Breast epithelium (tissue), 4 donors: ENCODE measurements around the gene RHBDD3. TPM values are rescaled to one million over a fixed set of nuclear protein-coding genes. Genes with fewer than 3 reads are reported as not detected.

Experiments used
- DNase-seq, 2 donors: peaks; one replicate each; pipeline ENCODE4 v3.0.0-alpha.2; 2019; ENCODE audit warnings: low spot score in 2 of 2
- H3K27ac ChIP-seq, 2 donors: fragments of 200-600 bp; sonication (generic) in 1 of 2; one replicate each; pipeline ENCODE4 v1.5.1; 2016 to 2019; ENCODE audit warnings: mild to moderate bottlenecking in 1 of 2
- H3K27me3 ChIP-seq, 2 donors: fragments of 200-600 bp; sonication (generic) in 1 of 2; one replicate each; pipeline versions ENCODE4 v1.5.1 to v1.6.0; 2017 to 2019; ENCODE audit warnings: control low read depth in 1 of 2, mild to moderate bottlenecking in 1 of 2
- H3K36me3 ChIP-seq: fragments of 200-600 bp; one replicate; pipeline ENCODE4 v1.5.1; 2019
- H3K4me1 ChIP-seq, 2 donors: fragments of 200-600 bp; sonication (generic); one replicate each; pipeline ENCODE4 v1.5.1; 2016 to 2019; ENCODE audit warnings: control low read depth in 1 of 2
- H3K4me3 ChIP-seq, 3 donors: fragments of 200-600 bp; sonication (generic); 1 replicate in 2 of 3; 2 replicates in 1 of 3; pipeline ENCODE4 v1.5.1; 2016 to 2019; ENCODE audit warnings: mild to moderate bottlenecking in 3 of 3, moderate library complexity in 2 of 3
- H3K9me3 ChIP-seq, 2 donors: fragments of 200-600 bp; sonication (generic) in 1 of 2; one replicate each; pipeline ENCODE4 v1.5.1; 2016 to 2019; ENCODE audit warnings: control low read depth in 1 of 2
- POLR2A ChIP-seq: fragments of 450-650 bp; IDR thresholded peaks from one replicate; pipeline ENCODE4 v1.6.1; 2016; ENCODE audit warnings: antibody characterized with exemption, mild to moderate bottlenecking, moderate library complexity
- POLR2AphosphoS5 ChIP-seq, 3 donors: sonication (generic); formaldehyde crosslinking; IDR thresholded peaks; one replicate each; pipeline ENCODE4 v1.6.1; 2017; ENCODE audit warnings: antibody characterized with exemption in 3 of 3
- intact Hi-C: fragments of 100-400 bp; cut with DNase I; formaldehyde crosslinking; loops from one replicate; pipeline ENCODE4 v1.15.1; 2023; ENCODE audit warnings: low total_unique reads
- total RNA-seq, 3 donors: library from RNA; depleted of rRNA; stranded (reverse); fragments of >200 nt; gene quantifications; one replicate each; pipeline ENCODE4 v1.1.0, GENCODE V29; 2016
- TF ChIP-seq, protein P1 (sequence below), 3 donors: fragments of 450-650 bp; IDR thresholded peaks; one replicate each; pipeline ENCODE4 v1.5.1; 2016 to 2017; ENCODE audit warnings: antibody characterized with exemption in 3 of 3, mild to moderate bottlenecking in 3 of 3, moderate library complexity in 3 of 3

Gene RHBDD3
- total RNA-seq, 3 donors from 2014 or later, result 16.2 to 31.8 (median 28.2) TPM

DNA sequence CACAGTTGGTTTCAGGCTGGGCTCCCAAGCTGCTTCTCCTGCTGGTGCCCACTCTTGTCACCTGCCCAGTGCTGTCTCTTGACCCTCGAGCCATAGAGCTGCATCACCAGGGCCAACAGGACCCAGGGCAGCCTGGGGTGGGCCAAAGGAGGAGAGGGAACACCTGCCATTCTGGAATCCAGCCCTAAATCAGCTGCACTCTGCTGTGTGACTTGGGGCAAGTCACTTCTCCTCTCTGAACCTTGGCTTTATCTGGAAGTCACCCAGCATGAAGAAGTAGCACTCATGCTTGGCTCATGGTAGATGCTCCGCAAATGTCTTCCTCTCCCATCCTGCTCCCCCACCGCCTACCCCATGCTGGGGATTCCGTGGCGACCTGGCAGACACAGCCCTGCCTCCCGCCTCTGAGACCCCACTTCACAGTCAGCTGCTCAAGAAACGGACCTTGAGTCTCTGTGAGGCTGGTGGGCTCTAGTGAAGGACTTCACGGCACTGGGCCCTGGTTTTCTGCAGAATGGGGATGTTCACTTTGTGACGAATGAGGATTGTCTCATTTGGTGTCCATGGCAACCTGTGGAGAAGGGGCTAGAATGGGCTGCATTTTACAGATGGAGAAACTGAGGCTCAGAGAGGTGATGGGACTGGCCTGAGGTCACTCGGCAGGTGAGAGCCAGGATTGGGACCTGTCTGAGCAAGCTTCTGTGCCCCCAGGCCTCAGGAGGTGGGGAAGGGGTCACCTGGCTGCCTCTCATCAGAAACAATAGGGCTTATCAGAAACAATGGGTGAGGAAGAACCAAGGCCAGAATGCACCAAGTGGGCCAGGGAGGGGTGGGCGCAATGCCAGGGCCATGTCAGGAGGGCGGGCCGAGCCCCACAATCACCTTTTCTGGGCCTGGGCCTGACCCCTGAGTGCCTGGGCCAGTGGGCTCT is 49.7 kb downstream of the RHBDD3 start:
- intact Hi-C loops, result no loop called here
- Histone ChIP-seq H3K9me3 (no peaks in the 10 kb centered on the region), H3K4me1 (no peaks in the 10 kb centered on the region), H3K27ac (no peak overlapping the region), H3K4me3 (no peak overlapping the region), H3K36me3 (no peaks in the 10 kb centered on the region), H3K27me3 (no peaks in the 10 kb centered on the region)
- DNase-seq, result no peak
- TF ChIP-seq POLR2A, result no peak

DNA sequence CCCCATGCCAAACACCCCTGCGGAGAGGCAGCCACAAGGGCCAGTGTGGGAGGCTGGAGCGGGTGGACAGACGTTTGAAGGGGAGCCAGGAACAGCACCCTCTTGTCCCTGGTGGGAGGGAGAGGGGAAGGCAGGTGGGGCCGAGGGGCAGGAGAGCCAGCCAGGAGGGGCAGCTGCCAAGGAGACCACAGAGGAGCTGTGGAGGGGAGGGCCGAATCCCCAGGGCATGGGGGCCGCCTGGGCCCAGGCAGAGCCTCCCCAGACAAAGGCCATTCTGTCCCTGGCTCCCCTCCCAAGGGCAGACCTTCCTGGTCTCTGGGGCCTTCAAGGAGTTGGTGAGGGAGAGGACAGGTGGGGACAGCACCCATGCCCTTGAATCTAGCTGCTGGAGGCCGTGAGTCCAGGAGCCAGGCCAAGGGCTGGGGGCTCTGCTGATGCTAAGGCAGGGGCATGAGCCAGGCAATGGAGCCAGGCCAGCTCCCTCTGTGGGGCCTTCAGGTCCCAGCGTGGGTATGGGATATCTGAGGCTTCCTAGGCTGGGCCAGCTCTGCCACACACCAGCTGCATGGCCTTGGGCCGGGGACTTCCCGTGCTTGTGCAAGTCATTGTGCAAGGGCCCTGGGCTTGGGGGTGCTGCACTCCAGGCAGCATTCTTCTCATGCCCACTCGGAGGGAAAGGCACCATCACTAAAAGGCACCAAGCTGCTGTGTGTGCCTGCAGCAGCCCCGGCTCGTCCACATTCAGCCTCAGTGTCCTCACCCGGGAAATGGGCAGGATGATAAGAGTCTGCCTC is 50.7 kb downstream of the RHBDD3 start:
- Histone ChIP-seq H3K27ac (no peak overlapping the region), H3K4me3 (no peak overlapping the region), H3K9me3 (no peaks in the 10 kb centered on the region), H3K4me1 (no peaks in the 10 kb centered on the region), H3K36me3 (no peaks in the 10 kb centered on the region), H3K27me3 (no peaks in the 10 kb centered on the region)
- TF ChIP-seq POLR2AphosphoS5 (IDR thresholded peaks at IDR 0.05), result no peak
- no peak for TF ChIP-seq POLR2A
- TF ChIP-seq, protein P1, sequence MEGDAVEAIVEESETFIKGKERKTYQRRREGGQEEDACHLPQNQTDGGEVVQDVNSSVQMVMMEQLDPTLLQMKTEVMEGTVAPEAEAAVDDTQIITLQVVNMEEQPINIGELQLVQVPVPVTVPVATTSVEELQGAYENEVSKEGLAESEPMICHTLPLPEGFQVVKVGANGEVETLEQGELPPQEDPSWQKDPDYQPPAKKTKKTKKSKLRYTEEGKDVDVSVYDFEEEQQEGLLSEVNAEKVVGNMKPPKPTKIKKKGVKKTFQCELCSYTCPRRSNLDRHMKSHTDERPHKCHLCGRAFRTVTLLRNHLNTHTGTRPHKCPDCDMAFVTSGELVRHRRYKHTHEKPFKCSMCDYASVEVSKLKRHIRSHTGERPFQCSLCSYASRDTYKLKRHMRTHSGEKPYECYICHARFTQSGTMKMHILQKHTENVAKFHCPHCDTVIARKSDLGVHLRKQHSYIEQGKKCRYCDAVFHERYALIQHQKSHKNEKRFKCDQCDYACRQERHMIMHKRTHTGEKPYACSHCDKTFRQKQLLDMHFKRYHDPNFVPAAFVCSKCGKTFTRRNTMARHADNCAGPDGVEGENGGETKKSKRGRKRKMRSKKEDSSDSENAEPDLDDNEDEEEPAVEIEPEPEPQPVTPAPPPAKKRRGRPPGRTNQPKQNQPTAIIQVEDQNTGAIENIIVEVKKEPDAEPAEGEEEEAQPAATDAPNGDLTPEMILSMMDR (IDR thresholded peaks at IDR 0.05), result no peak
- peak in 1 of 2 donors; percentile 44 for DNase-seq
- intact Hi-C loops, result no loop called here

- DNase-seq, result no peak
- H3K4me3 ChIP-seq, result no peak overlapping the region
- H3K36me3 ChIP-seq, result no peaks in the 10 kb centered on the region
- H3K27me3 ChIP-seq, result no peaks in the 10 kb centered on the region
- TF ChIP-seq POLR2A (no peak), POLR2AphosphoS5 (IDR thresholded peaks at IDR 0.05) (no peak)
- TF ChIP-seq, protein P1 (IDR thresholded peaks at IDR 0.05), result no peak
- H3K4me1 ChIP-seq, result no peaks in the 10 kb centered on the region
- no peaks in the 10 kb centered on the region for H3K9me3 ChIP-seq
- H3K27ac ChIP-seq, result no peak overlapping the region
- intact Hi-C loops, result no loop called here
These were observed 51.5 kb downstream of the RHBDD3 start for GRCh38 chr22:29216011-29216872.

- intact Hi-C loops, result no loop called here
- no peaks in the 10 kb centered on the region for H3K27me3 ChIP-seq
- H3K27ac ChIP-seq, result no peak overlapping the region
- no peaks in the 10 kb centered on the region for H3K4me1 ChIP-seq
- H3K4me3 ChIP-seq, result no peak overlapping the region
- no peak for DNase-seq
- no peaks in the 10 kb centered on the region for H3K36me3 ChIP-seq
- TF ChIP-seq POLR2AphosphoS5 (IDR thresholded peaks at IDR 0.05) (no peak), POLR2A (no peak)
- TF ChIP-seq, protein P1 (IDR thresholded peaks at IDR 0.05), result no peak
- H3K9me3 ChIP-seq, result no peaks in the 10 kb centered on the region
These were observed 52.5 kb downstream of the RHBDD3 start for GRCh38 chr22:29215012-29215860.
